Tibial nerve (tissue), 4 donors: ENCODE measurements around the gene CHMP4B. TPM values are rescaled to one million over a fixed set of nuclear protein-coding genes. Genes with fewer than 3 reads are reported as not detected.

Source experiments
- DNase-seq, 2 donors: peaks; one replicate each; pipeline ENCODE4 v3.0.0-alpha.2; 2019; ENCODE audit warnings: low spot score in 2 of 2
- H3K27ac ChIP-seq, 4 donors: fragments of 200-600 bp; sonication (generic) in 3 of 4; one replicate each; pipeline ENCODE4 v1.5.1; 2017 to 2019; ENCODE audit warnings: mild to moderate bottlenecking in 1 of 4
- H3K27me3 ChIP-seq, 2 donors: fragments of 200-600 bp; sonication (generic) in 1 of 2; one replicate each; pipeline versions ENCODE4 v1.5.1 to v1.6.0; 2017 to 2019
- H3K36me3 ChIP-seq, 3 donors: fragments of 200-600 bp; sonication (generic); one replicate each; pipeline ENCODE4 v1.5.1; 2018 to 2019
- H3K4me1 ChIP-seq, 4 donors: fragments of 200-600 bp; sonication (generic) in 3 of 4; one replicate each; pipeline ENCODE4 v1.5.1; 2017 to 2019
- H3K4me3 ChIP-seq, 4 donors: fragments of 200-600 bp; sonication (generic) in 3 of 4; one replicate each; pipeline ENCODE4 v1.5.1; 2017 to 2019; ENCODE audit warnings: mild to moderate bottlenecking in 1 of 4, moderate library complexity in 1 of 4
- H3K9me3 ChIP-seq, 4 donors: fragments of 200-600 bp; sonication (generic) in 3 of 4; one replicate each; pipeline ENCODE4 v1.5.1; 2017 to 2019
- CTCF ChIP-seq, 5 experiments: fragments of 200-600 bp in 3 of 5; fragments of 450-650 bp in 2 of 5; sonication (generic) in 3 of 5; IDR thresholded peaks; one replicate each; pipeline ENCODE4 v1.5.1; 2016 to 2019; ENCODE audit warnings: antibody characterized with exemption in 5 of 5, mild to moderate bottlenecking in 3 of 5, moderate library complexity in 2 of 5
- EP300 ChIP-seq, 2 donors: sonication (generic); formaldehyde crosslinking; IDR thresholded peaks; one replicate each; pipeline ENCODE4 v1.6.1; 2017; ENCODE audit warnings: antibody characterized with exemption in 2 of 2, mild to moderate bottlenecking in 1 of 2
- POLR2A ChIP-seq, 2 donors: fragments of 450-650 bp; IDR thresholded peaks; one replicate each; pipeline ENCODE4 v1.6.1; 2017; ENCODE audit warnings: antibody characterized with exemption in 2 of 2, mild to moderate bottlenecking in 2 of 2, moderate library complexity in 2 of 2
- WGBS, 2 donors: methylation state at CpG; one replicate each; pipeline ENCODE4 v1.1.5; 2018; 5-methylcytosine and 5-hydroxymethylcytosine counted together
- total RNA-seq, 4 donors: library from RNA; depleted of rRNA; stranded (reverse); fragments of >200 nt; gene quantifications; one replicate each; pipeline ENCODE4 v1.1.0, GENCODE V29; 2016

The CHMP4B gene
- total RNA-seq, 4 donors from 2014 or later: 72.0 to 93.1 (median 78.9) TPM

GRCh38 chr20:33767777-33768138, 43.4 kb upstream of the CHMP4B start:
- Histone ChIP-seq H3K27me3 (no peaks in the 10 kb centered on the region), H3K36me3 (peaks cover 0 to 77% (median 0%) of the 10 kb centered on the region in 3 donors), H3K27ac (no peak overlapping the region), H3K9me3 (no peaks in the 10 kb centered on the region), H3K4me1 (no peaks in the 10 kb centered on the region), H3K4me3 (no peak overlapping the region)
- DNase-seq: no peak
- 91 to 97% methylated on average over 2 of the region's 2 CpGs for WGBS, 2 donors
- TF ChIP-seq EP300 (IDR thresholded peaks at IDR 0.05) (no peak), CTCF (IDR thresholded peaks at IDR 0.05) (no peak), POLR2A (IDR thresholded peaks at IDR 0.05) (no peak)

GRCh38 chr20:33769043-33769442, 42.1 kb upstream of the CHMP4B start:
- no peak for TF ChIP-seq POLR2A (IDR thresholded peaks at IDR 0.05)
- no peak for TF ChIP-seq EP300 (IDR thresholded peaks at IDR 0.05)
- TF ChIP-seq CTCF (IDR thresholded peaks at IDR 0.05): no peak
- Histone ChIP-seq H3K4me1 (no peaks in the 10 kb centered on the region), H3K9me3 (no peaks in the 10 kb centered on the region), H3K27me3 (no peaks in the 10 kb centered on the region), H3K27ac (no peak overlapping the region), H3K36me3 (peaks cover 0 to 72% (median 0%) of the 10 kb centered on the region in 3 donors), H3K4me3 (no peak overlapping the region)
- DNase-seq: no peak
- WGBS, 2 donors: 69 to 89% methylated on average over 3 to 4 of the region's 4 CpGs

GRCh38 chr20:33770005-33770404, 41.1 kb upstream of the CHMP4B start:
- no peak for DNase-seq
- 62 to 81% methylated on average over 6 to 7 of the region's 10 CpGs for WGBS, 2 donors
- Histone ChIP-seq H3K36me3 (peaks cover 0 to 71% (median 0%) of the 10 kb centered on the region in 3 donors), H3K27me3 (no peaks in the 10 kb centered on the region), H3K4me1 (no peaks in the 10 kb centered on the region), H3K4me3 (no peak overlapping the region), H3K9me3 (no peaks in the 10 kb centered on the region), H3K27ac (no peak overlapping the region)
- TF ChIP-seq CTCF (IDR thresholded peaks at IDR 0.05): no peak

GRCh38 chr20:33771938-33772337, 39.2 kb upstream of the CHMP4B start:
- Histone ChIP-seq H3K9me3 (no peaks in the 10 kb centered on the region), H3K27ac (no peak overlapping the region), H3K36me3 (peaks cover 0 to 64% (median 0%) of the 10 kb centered on the region in 3 donors), H3K4me1 (no peaks in the 10 kb centered on the region), H3K27me3 (no peaks in the 10 kb centered on the region), H3K4me3 (no peak overlapping the region)
- WGBS, 2 donors: 88 to 89% methylated on average over 5 of the region's 5 CpGs
- no peak for DNase-seq
- TF ChIP-seq POLR2A (IDR thresholded peaks at IDR 0.05): no peak
- no peak for TF ChIP-seq CTCF (IDR thresholded peaks at IDR 0.05)
- TF ChIP-seq EP300 (IDR thresholded peaks at IDR 0.05): no peak

- TF ChIP-seq EP300 (IDR thresholded peaks at IDR 0.05) (no peak), POLR2A (IDR thresholded peaks at IDR 0.05) (no peak), CTCF (IDR thresholded peaks at IDR 0.05) (no peak)
- no peak overlapping the region for H3K27ac ChIP-seq
- no peak overlapping the region for H3K4me3 ChIP-seq
- no peak for DNase-seq
- H3K27me3 ChIP-seq: no peaks in the 10 kb centered on the region
- H3K36me3 ChIP-seq: peaks cover 0 to 59% (median 0%) of the 10 kb centered on the region in 3 donors
- H3K4me1 ChIP-seq: no peaks in the 10 kb centered on the region
- WGBS, 2 donors: 82 to 84% methylated on average over 3 of the region's 3 CpGs
- H3K9me3 ChIP-seq: no peaks in the 10 kb centered on the region
These were observed 38.7 kb upstream of the CHMP4B start for GRCh38 chr20:33772439-33772838.
